Stimulated activated CD8-positive, alpha-beta memory T cell treated with anti-CD3 and anti-CD28 coated beads, Interleukin-2, amount 100 ng/mL, for 1 hour (primary cell): ENCODE measurements around the gene CAPZA1.
"Not testable (repeated sequence)": the region's sequence is repeated elsewhere in the genome, so short reads cannot be mapped to it uniquely, and the experiment has no call there.

ENCODE experiments used
- DNase-seq, 2 donors: peaks; one replicate each; pipeline ENCODE4 v3.0.0-alpha.2; 2020; ENCODE audit warnings: low read depth in 2 of 2

CAPZA1 gene

DNA sequence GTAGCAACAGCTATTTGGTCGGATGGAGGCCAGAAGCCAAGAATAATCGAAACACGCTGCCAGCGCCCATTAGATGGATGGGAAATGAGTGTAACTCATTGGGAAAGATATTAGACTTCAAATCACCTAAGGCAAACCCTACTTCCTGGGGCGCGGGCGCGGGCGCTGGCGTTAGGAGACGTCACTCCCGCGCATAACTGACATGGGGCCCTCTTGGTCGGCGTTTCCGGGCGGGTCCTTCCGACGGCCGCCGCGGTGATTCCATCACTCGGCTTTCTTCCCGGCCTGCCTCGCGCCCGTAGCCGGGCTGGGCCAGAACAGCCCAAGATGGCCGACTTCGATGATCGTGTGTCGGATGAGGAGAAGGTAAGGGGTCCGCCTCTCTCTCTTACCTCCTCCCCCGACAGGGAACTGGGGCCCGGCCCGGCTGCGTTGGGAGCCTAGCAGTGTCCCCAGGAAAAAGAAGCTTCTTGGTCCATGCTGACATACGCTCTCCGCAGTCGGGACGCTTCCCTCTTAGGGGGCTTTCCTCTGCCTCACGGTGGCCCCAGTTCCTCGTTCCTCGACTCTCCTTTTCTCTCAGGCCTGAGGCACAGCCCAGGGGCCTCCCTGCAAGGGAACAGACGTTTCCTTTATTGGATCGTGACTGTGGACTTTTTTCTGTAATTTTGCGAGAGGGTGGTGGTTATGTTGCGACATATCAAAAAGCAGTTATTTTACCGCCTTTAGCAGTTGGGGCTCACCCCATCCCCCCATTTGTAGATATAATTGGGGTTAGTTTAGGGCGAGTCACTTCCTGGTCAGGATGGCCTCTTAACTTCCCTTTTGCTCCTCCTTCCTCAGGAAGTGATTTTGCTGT, at the start of gene CAPZA1:
TSS of gene CAPZA1 (plus strand) at position 315 of the 859 bp plus-strand sequence. CDS start at position 328, 13 bp downstream.
- peak; percentile 82 to 86 for DNase-seq

- no peak for DNase-seq
Measured at GRCh38 chr1:112575154-112575804, 44.4 kb upstream of the CAPZA1 start.

- no peak for DNase-seq
Measured at GRCh38 chr1:112576240-112576639, 43.4 kb upstream of the CAPZA1 start.

DNA sequence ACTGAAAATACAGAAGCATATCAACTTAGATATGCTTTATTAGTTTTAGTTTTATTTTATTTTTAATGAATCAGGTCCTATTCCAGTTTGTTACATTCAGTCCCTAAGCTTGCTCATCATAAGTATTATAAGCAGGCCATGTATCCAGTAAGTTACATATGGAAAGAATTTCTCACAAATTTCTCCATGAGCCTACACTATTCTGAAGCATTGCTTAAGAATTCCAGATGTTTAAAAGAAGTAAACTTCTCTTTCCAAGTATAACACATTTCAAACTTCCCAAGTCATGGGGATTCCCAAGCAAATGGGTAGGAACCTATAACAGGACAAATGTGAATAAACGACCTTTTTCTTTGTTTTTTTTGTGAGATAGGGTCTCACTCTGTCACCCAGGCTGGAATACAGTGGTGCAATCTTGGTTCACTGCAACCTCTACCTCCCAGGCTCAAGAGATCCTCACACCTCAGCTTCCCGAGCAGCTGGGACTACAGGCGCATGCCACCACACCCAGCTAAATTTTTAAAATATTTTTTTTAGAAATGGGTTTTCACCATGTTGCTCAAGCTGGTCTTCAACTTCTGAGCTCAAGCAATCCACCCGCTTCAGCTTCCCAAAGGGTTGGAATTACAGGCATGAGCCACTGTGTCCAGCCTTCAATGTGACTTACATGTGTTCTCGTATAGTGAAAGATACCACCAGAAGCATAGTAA, 39.7 kb upstream of the CAPZA1 start:
- no peak for DNase-seq

DNA sequence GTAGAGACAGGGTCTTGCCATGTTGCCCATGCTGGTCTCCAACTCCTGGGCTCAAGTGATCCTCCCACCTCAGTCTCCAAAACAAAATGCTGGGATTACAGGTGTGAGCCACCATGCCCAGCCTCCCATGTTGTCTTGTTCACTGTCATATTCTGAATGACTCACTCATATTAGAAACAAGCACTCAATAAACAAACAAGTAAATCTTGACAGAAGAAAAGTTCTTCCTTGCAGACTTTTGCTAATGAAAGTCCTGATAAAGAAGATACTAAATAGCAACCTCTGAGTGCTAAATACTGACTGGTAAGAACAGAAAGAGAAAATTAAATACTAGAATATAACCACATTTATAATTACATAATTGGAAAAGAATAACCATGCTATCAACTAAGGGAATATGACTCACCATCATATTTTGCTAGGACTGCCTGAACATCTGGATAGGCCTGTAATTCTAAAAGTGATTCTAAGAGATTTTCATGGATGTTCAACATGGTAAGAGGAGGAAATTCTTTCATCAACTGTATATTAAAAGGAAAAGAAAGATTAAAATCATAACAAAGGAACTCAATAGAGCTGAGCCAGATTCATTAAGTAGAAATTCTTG, 37.9 kb upstream of the CAPZA1 start:
- no peak for DNase-seq

DNA sequence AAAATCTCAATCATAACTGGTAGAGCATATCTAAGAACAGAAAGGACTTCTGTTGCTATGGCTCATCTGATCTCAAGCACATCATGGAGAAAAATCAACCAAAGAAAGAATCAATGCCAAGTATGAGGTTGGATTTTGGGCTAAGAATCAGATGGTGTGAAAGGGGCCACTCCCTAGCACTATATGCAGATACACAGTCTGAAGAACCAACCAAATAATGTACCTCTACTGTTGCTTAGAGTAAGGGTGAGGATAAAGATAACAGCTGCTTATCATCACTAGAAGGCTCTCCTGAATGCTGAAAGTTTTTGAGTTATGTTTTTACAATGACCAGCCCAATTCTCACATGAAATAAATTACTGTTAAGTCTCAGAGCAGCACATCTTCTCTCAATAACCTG, 36.3 kb upstream of the CAPZA1 start:
- no peak for DNase-seq

DNA sequence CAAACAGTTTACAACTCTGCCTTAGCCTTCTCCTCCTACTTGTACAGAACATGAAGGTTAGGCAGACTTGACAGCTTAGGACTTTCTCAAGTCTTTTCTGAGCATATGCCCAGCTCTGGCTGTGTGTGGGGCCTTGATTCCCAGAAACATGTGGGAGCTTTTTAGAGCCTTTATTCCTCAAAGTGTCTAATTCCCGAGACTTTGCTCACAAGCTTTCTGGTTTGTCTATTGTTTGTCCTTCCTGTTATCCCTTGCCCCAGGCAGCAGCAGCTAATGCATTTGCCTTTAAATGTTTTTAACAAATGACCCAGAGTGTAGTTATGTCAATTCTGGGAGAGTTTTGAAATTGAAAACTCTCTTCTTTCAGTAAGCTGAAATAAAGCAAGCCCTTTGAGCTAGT, 29.9 kb upstream of the CAPZA1 start:
- no peak for DNase-seq

- no peak for DNase-seq
Measured at GRCh38 chr1:112594208-112594876, 25.3 kb upstream of the CAPZA1 start.

DNA sequence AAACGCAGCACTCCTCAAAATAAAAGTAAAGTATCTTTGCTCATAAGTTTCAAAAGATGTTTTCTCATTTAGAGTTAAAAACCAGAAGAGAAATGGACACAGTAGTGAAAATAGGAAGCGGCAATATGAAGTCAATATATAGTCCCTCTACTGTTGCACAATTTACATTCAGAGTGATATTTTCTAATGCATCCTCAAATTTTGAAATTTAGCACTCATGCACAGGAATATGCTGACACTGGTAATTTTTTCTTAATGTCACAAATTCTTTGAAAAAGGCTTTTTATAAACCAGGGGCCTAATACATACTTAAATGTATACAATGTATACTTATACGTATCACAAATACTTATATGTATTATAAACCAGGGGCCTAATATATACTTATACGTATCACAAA, 20.2 kb upstream of the CAPZA1 start:
- no peak for DNase-seq

DNA sequence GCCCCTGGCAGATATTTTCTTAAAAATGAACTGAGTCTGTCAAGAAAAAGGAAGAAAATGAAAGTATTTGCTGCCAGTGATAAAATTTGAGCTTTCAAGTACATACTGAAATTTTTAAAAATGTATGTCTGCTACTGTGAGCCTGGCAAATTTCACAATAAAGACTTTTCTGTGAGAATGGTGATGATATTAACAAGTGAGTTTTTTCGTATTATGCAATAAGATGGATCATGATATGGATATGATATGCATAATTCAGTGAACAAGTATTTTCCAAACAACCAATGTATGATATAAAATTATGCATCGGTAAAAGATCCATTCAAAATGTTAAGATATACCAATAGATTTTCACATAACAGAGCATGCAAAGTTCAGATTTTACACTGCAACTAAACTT, 16.6 kb upstream of the CAPZA1 start:
- DNase-seq = no peak

GRCh38 chr1:112603541-112603940, 16.1 kb upstream of the CAPZA1 start:
- no peak for DNase-seq

DNA sequence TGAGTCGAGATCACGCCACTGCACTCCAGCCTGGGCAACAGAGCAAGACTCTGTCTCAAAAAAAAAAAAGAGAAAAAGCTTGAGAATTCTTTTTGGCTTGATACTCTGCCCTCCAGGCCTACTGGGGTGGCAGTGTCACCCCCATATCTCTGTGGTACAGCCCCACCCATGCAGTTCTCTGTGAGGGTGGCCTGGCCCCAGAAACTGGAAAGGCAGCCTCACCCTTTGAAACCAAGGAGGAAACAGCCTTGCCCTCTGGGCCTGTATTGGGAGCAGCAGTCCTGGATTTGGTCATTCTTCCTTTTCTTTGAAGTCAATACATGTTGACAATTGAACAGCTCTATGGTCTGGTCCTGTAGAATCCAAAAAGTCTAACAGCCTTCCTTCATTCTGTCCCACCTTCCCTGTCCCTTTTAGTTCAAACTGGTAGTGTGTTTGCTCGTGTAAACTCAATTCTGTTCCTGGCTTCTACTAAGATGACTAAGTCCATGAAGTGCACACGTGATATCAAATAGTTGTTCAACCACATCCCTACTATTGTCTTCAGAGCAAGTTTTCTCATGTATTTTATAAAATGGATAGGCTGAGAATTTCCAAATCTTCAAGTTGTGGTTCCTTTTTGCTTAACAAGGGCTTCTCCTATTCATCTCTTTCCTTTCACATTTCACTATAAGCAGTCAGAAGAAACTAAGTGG, 13.9 kb upstream of the CAPZA1 start:
- no peak for DNase-seq

DNA sequence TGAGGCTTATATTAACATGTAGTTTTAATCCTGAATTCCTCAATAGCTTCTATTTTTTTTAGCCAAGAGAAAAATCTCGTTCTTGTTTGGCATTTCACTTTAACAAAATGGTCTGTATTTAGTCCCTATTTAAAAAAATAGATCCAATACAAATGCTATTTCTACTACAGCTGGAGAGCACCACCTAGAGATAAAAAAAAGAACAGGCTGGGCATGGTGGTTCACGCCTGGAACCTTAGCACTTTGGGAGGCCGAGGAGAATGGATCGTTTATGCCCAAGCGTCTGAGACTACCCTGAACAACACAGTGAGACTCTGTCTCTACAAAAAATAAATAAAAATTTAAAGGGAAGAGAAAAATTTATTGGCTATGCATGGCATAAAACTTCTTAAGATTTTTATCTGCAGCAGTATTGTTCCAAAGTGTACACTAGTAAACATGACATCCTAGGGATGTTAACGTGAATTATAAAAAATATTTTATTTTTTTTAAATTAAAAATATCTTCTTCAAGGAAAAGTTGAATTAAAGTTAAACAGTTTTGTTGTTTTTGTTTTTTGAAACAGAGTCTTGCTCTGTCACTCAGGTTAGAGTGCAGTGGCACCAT, 5.1 kb upstream of the CAPZA1 start:
- DNase-seq = no peak

DNA sequence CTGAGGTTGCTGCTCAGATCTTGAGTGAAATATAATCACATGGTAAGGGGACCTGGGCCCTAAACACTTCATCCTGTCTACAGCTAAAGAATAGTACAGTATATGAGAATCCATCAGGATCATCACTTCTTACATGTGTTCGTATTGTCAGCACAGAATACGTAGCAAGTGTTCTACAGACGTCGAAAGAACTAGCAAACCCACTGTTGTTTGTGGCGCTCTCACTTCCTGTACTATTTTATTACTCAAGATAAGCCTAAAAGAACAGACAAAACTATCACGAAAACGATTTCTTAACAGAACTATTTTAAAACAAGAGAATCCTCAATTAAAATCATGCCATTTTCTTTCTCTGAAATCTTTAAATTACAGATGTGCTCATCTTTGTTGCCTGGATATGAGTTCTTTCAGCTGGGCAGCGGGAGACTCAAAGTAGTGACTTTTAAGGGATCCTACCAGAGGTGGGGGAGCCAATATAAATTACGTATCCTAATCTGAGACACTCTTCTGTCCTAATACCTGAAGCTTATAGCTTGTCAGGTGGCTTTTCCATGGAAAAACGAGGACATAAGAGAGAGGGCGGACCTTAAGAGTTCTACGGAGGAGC, 1.4 kb upstream of the CAPZA1 start:
- DNase-seq = no peak

DNA sequence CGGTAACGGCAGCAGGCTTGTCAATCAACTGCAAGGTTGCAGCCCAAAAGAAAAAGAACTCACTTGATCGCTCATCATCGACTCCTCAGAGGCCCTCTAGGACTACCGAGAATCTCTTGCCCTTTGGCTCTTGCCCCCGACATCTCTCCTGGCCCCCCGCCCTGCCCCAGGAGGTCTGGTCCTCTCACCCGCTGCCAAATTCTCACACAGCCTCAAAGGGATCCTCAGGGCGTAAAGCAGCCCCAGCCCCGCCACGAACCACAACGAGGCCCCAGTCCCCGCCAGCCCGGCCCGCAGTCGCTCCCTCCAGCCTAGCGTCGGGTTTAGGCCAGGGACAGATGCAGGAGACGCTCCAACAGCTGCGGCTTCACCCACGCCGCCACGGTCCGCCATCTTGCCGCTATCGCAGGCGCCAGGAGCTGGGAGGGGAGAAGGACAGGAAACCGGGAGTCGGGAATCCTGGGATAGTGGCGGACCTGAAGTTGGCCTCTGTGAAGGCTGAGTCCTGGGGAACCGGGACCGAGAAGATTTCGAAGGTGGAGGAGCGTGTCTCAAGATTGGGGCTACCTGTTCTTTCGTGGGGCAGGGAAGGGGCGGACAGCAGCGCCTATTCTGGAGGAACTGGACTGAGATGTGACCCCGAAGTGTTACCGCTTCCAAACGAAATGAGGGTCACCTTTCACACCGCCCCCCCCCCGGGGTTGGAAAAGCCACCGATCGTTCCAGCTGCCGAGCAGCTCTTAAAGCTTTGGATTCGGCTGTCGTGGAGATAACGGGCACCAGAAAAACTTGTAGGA, 713 bp upstream of the CAPZA1 start, which contains the start of gene ST7L:
TSS of gene ST7L (minus strand) at position 421 of the 797 bp plus-strand sequence. CDS start at position 393, 28 bp downstream.
- peak; percentile 24 to 37 for DNase-seq

DNA sequence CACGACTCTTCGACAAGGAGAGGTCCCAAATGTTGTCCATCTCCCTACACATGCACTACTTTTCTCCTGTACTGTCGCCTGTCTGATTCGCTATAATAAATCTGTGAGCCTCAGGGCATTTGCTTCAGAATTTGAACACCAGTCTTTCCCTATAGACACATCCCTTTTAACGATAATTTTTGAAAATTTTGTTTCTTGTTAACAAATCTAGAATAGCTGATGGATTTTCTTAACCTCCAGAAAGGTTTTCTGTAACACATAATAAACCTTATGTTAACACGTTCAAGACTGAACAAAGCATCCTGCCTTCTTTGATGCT, 704 bp downstream of the CAPZA1 start:
- no peak for DNase-seq

DNA sequence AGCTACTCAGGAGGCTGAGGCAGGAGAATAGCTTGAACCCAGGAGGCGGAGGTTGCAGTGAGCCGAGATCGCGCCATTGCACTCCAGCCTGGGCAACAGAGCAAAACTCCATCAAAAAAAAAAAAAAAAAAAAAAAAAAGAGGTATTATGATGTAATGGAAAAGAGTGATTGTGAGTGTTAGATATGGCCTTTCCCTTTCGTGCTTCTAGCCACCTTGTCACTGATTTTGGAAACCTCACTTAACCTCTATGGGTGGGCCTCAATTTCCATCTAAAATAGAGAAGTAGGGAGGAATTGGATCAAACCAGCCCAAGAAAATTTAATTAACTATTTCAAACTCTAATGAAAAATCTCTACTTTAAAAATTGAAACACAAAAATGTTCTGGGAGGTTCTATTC, 4.9 kb downstream of the CAPZA1 start:
- DNase-seq = not testable (repeated sequence)

DNA sequence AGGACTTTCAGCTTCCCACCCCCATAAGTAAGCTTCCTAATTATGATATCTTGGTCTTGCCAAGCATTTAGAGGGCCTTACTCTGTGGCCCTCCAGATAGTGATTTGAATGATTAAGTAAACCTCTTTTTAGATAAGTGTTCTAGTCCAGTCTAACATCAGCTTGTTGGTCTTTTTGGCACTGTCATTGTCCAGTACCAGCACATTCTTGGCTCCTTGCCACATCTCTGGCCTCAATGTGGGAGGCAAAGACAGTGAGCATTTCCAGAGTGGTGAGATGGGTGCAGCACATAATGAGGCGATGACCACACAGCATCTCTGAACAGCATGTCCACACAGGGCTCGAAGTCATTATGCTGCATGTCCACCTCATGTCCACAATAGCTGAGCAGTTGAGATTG, 6.1 kb downstream of the CAPZA1 start:
- no peak for DNase-seq

DNA sequence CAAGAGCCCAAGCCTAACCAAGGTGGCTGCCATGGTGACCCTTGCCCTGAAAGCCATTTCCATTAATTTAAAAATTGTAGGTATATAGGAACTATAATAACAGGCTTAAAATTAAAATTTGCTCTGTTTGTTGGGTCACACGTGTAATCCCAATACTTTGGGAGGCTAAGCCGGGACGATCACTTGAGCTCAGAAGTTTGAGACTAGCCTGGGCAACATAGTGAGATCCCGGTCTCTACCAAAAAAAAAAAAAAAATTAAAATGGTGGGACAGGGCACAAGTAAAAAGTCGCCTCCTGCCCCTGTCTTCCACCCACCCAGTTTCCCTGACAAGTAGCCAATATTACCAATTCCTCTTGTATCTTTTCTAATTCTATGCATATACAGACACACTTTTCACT, 6.6 kb downstream of the CAPZA1 start:
- DNase-seq = no peak
